ENCODE measurements around the gene ZBED5. TPM values are rescaled to one million over a fixed set of nuclear protein-coding genes. Genes with fewer than 3 reads are reported as not detected.
A peak's percentile ranks its signal among the peaks of the same experiment; 100 is the strongest.
"Not testable (repeated sequence)": the region's sequence is repeated elsewhere in the genome, so short reads cannot be mapped to it uniquely, and the experiment has no call there.

ZBED5 gene
- polyA plus RNA-seq, 1 donor, result 59.1 TPM

GRCh38 chr11:10838881-10839280 lies 19.0 kb downstream of the ZBED5 start:
- WGBS (ENCODE audit: insufficient coverage, low lambda C conversion rate), result no CpG with 5 or more reads among the region's 3 CpGs
- no peaks in the 10 kb centered on the region for H3K27me3 ChIP-seq (ENCODE audit: control insufficient read depth, insufficient read depth, low read length)
- H3K27ac ChIP-seq (ENCODE audit: low read length), result no peak overlapping the region
- H3K4me1 ChIP-seq (ENCODE audit: control insufficient read depth, insufficient read depth, low read length), result peaks cover 14% of the 10 kb centered on the region
- no peaks in the 10 kb centered on the region for H3K9me3 ChIP-seq (ENCODE audit: control insufficient read depth, low read depth, low read length)
- H3K36me3 ChIP-seq (ENCODE audit: control insufficient read depth, insufficient read depth, low read length), result no peaks in the 10 kb centered on the region
- DNase-seq, result no peak
- H3K4me3 ChIP-seq (ENCODE audit: low read length), result no peak overlapping the region

- no peak overlapping the region for H3K27ac ChIP-seq (ENCODE audit: low read length)
- H3K4me1 ChIP-seq (ENCODE audit: control insufficient read depth, insufficient read depth, low read length), result peaks cover 9% of the 10 kb centered on the region
- DNase-seq, result no peak
- H3K27me3 ChIP-seq (ENCODE audit: control insufficient read depth, insufficient read depth, low read length), result no peaks in the 10 kb centered on the region
- H3K36me3 ChIP-seq (ENCODE audit: control insufficient read depth, insufficient read depth, low read length), result no peaks in the 10 kb centered on the region
- H3K9me3 ChIP-seq (ENCODE audit: control insufficient read depth, low read depth, low read length), result no peaks in the 10 kb centered on the region
- no peak overlapping the region for H3K4me3 ChIP-seq (ENCODE audit: low read length)
Measured at GRCh38 chr11:10838083-10838482, 19.8 kb downstream of the ZBED5 start.

- not testable (repeated sequence) for H3K4me1 ChIP-seq (ENCODE audit: control insufficient read depth, insufficient read depth, low read length); DNase-seq; H3K9me3 ChIP-seq (ENCODE audit: control insufficient read depth, low read depth, low read length); H3K27me3 ChIP-seq (ENCODE audit: control insufficient read depth, insufficient read depth, low read length); H3K4me3 ChIP-seq (ENCODE audit: low read length); H3K27ac ChIP-seq (ENCODE audit: low read length); H3K36me3 ChIP-seq (ENCODE audit: control insufficient read depth, insufficient read depth, low read length)
- 100% methylated on average over 1 of the region's 4 CpGs for WGBS (ENCODE audit: insufficient coverage, low lambda C conversion rate)
Measured at GRCh38 chr11:10836884-10837283, 21.0 kb downstream of the ZBED5 start.

- H3K27me3 ChIP-seq (ENCODE audit: control insufficient read depth, insufficient read depth, low read length), result no peaks in the 10 kb centered on the region
- peaks cover 4% of the 10 kb centered on the region for H3K4me1 ChIP-seq (ENCODE audit: control insufficient read depth, insufficient read depth, low read length)
- WGBS (ENCODE audit: insufficient coverage, low lambda C conversion rate), result 80% methylated on average over 1 of the region's 4 CpGs
- H3K9me3 ChIP-seq (ENCODE audit: control insufficient read depth, low read depth, low read length), result no peaks in the 10 kb centered on the region
- no peak overlapping the region for H3K4me3 ChIP-seq (ENCODE audit: low read length)
- no peak for DNase-seq
- no peak overlapping the region for H3K27ac ChIP-seq (ENCODE audit: low read length)
- no peaks in the 10 kb centered on the region for H3K36me3 ChIP-seq (ENCODE audit: control insufficient read depth, insufficient read depth, low read length)
Measured at GRCh38 chr11:10829139-10829538, 28.7 kb downstream of the ZBED5 start.

- no peak overlapping the region for H3K27ac ChIP-seq (ENCODE audit: low read length)
- H3K4me1 ChIP-seq (ENCODE audit: control insufficient read depth, insufficient read depth, low read length), result peaks cover 4% of the 10 kb centered on the region
- no peaks in the 10 kb centered on the region for H3K36me3 ChIP-seq (ENCODE audit: control insufficient read depth, insufficient read depth, low read length)
- DNase-seq, result peak; percentile 21 to 71
- no CpG with 5 or more reads among the region's 2 CpGs for WGBS (ENCODE audit: insufficient coverage, low lambda C conversion rate)
- no peaks in the 10 kb centered on the region for H3K9me3 ChIP-seq (ENCODE audit: control insufficient read depth, low read depth, low read length)
- H3K27me3 ChIP-seq (ENCODE audit: control insufficient read depth, insufficient read depth, low read length), result no peaks in the 10 kb centered on the region
- no peak overlapping the region for H3K4me3 ChIP-seq (ENCODE audit: low read length)
Measured at GRCh38 chr11:10828402-10828801, 29.5 kb downstream of the ZBED5 start.

GRCh38 chr11:10824888-10825287 lies 33.0 kb downstream of the ZBED5 start:
- Histone ChIP-seq H3K4me1 (ENCODE audit: control insufficient read depth, insufficient read depth, low read length) (peaks cover 4% of the 10 kb centered on the region), H3K9me3 (ENCODE audit: control insufficient read depth, low read depth, low read length) (no peaks in the 10 kb centered on the region), H3K4me3 (ENCODE audit: low read length) (no peak overlapping the region), H3K27me3 (ENCODE audit: control insufficient read depth, insufficient read depth, low read length) (no peaks in the 10 kb centered on the region), H3K36me3 (ENCODE audit: control insufficient read depth, insufficient read depth, low read length) (no peaks in the 10 kb centered on the region), H3K27ac (ENCODE audit: low read length) (no peak overlapping the region)
- DNase-seq, result no peak
- no CpG with 5 or more reads among the region's 3 CpGs for WGBS (ENCODE audit: insufficient coverage, low lambda C conversion rate)

- H3K9me3 ChIP-seq (ENCODE audit: control insufficient read depth, low read depth, low read length), result no peaks in the 10 kb centered on the region
- no peak overlapping the region for H3K4me3 ChIP-seq (ENCODE audit: low read length)
- no peak overlapping the region for H3K27ac ChIP-seq (ENCODE audit: low read length)
- no peaks in the 10 kb centered on the region for H3K27me3 ChIP-seq (ENCODE audit: control insufficient read depth, insufficient read depth, low read length)
- peak in 1 of 2 donors; percentile 30 for DNase-seq
- no peaks in the 10 kb centered on the region for H3K36me3 ChIP-seq (ENCODE audit: control insufficient read depth, insufficient read depth, low read length)
- no peaks in the 10 kb centered on the region for H3K4me1 ChIP-seq (ENCODE audit: control insufficient read depth, insufficient read depth, low read length)
- no CpG with 5 or more reads among the region's 2 CpGs for WGBS (ENCODE audit: insufficient coverage, low lambda C conversion rate)
Measured at GRCh38 chr11:10823152-10823579, 34.7 kb downstream of the ZBED5 start.

- H3K4me3 ChIP-seq (ENCODE audit: low read length); H3K9me3 ChIP-seq (ENCODE audit: control insufficient read depth, low read depth, low read length); H3K27ac ChIP-seq (ENCODE audit: low read length); DNase-seq; H3K36me3 ChIP-seq (ENCODE audit: control insufficient read depth, insufficient read depth, low read length); H3K27me3 ChIP-seq (ENCODE audit: control insufficient read depth, insufficient read depth, low read length); H3K4me1 ChIP-seq (ENCODE audit: control insufficient read depth, insufficient read depth, low read length): not testable (repeated sequence)
- no CpG with 5 or more reads among the region's 3 CpGs for WGBS (ENCODE audit: insufficient coverage, low lambda C conversion rate)
Measured at GRCh38 chr11:10822491-10822890, 35.4 kb downstream of the ZBED5 start.

- H3K4me1 ChIP-seq (ENCODE audit: control insufficient read depth, insufficient read depth, low read length), result no peaks in the 10 kb centered on the region
- H3K36me3 ChIP-seq (ENCODE audit: control insufficient read depth, insufficient read depth, low read length), result no peaks in the 10 kb centered on the region
- WGBS (ENCODE audit: insufficient coverage, low lambda C conversion rate), result no CpG with 5 or more reads among the region's 1 CpG
- H3K27me3 ChIP-seq (ENCODE audit: control insufficient read depth, insufficient read depth, low read length), result no peaks in the 10 kb centered on the region
- no peak overlapping the region for H3K27ac ChIP-seq (ENCODE audit: low read length)
- no peaks in the 10 kb centered on the region for H3K9me3 ChIP-seq (ENCODE audit: control insufficient read depth, low read depth, low read length)
- H3K4me3 ChIP-seq (ENCODE audit: low read length), result no peak overlapping the region
- DNase-seq, result no peak
Measured at GRCh38 chr11:10818594-10818993, 39.3 kb downstream of the ZBED5 start.

- no peak for DNase-seq
- H3K27ac ChIP-seq (ENCODE audit: low read length), result no peak overlapping the region
- no peaks in the 10 kb centered on the region for H3K36me3 ChIP-seq (ENCODE audit: control insufficient read depth, insufficient read depth, low read length)
- peaks cover 3% of the 10 kb centered on the region for H3K4me1 ChIP-seq (ENCODE audit: control insufficient read depth, insufficient read depth, low read length)
- H3K9me3 ChIP-seq (ENCODE audit: control insufficient read depth, low read depth, low read length), result no peaks in the 10 kb centered on the region
- no peaks in the 10 kb centered on the region for H3K27me3 ChIP-seq (ENCODE audit: control insufficient read depth, insufficient read depth, low read length)
- H3K4me3 ChIP-seq (ENCODE audit: low read length), result no peak overlapping the region
Measured at GRCh38 chr11:10813945-10814344, 43.9 kb downstream of the ZBED5 start.

GRCh38 chr11:10809373-10810160 lies 48.3 kb downstream of the ZBED5 start:
- Histone ChIP-seq H3K4me3 (ENCODE audit: low read length) (peak overlapping the region; percentile 95), H3K36me3 (ENCODE audit: control insufficient read depth, insufficient read depth, low read length) (peaks cover 26% of the 10 kb centered on the region), H3K27me3 (ENCODE audit: control insufficient read depth, insufficient read depth, low read length) (no peaks in the 10 kb centered on the region), H3K9me3 (ENCODE audit: control insufficient read depth, low read depth, low read length) (no peaks in the 10 kb centered on the region), H3K27ac (ENCODE audit: low read length) (peak overlapping the region; percentile 95), H3K4me1 (ENCODE audit: control insufficient read depth, insufficient read depth, low read length) (peaks cover 19% of the 10 kb centered on the region)
- WGBS (ENCODE audit: insufficient coverage, low lambda C conversion rate), result 3% methylated on average over 6 of the region's 29 CpGs
- no peak for DNase-seq
